GM21515 (cell line): ENCODE measurements around the gene ARHGAP27.
"Not testable (repeated sequence)": the region's sequence is repeated elsewhere in the genome, so short reads cannot be mapped to it uniquely, and the experiment has no call there.

ENCODE experiments used
- ATAC-seq: cut with Tn5 transposase; IDR thresholded peaks from one replicate; pipeline ENCODE4 v1.9.1; 2021; ENCODE audit not compliant: unreplicated experiment

The ARHGAP27 gene

DNA sequence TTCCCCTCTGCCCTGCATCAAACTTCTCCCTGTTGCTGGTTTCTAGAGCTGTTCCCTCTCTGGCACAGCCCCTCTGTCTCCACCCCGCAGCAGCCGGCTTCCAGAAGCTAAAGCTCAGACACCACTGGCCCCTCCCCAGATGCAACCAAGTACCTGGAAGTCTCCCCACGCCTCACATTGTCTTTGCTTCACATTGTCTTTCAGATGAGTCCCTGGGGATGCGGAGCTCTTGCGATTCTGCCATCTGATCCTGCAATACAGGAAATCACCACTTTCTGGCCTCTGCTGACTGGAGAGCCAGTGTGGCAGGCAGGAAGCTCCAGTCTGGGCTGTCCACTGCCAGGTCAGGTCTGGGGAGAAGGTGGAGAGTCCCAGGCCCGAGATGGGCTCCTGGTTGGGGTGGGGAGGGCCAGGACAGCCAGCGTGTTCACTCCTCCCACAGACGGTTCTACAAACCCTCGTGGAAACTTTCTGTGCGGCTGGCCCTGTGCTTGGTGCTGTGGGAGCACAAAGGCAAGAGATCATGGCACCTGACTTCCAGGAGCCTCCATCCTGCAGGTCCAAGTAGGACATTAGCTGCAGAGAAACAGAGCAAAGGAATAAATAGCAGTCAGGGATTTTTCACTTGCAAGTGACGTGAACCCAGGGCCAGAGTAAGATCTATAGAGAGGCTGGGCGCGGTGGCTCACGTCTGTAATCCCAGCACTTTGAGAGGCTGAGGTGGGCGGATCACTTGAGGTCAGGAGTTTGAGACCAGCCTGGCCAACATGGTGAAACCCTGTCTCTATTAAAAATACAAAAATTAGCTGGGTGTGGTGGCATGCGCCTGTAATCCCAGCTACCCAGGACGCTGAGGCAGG lies 67.9 kb downstream of the ARHGAP27 start:
- ATAC-seq: no peak

GRCh38 chr17:45363498-45363897 lies 69.2 kb downstream of the ARHGAP27 start:
- no peak for ATAC-seq

DNA sequence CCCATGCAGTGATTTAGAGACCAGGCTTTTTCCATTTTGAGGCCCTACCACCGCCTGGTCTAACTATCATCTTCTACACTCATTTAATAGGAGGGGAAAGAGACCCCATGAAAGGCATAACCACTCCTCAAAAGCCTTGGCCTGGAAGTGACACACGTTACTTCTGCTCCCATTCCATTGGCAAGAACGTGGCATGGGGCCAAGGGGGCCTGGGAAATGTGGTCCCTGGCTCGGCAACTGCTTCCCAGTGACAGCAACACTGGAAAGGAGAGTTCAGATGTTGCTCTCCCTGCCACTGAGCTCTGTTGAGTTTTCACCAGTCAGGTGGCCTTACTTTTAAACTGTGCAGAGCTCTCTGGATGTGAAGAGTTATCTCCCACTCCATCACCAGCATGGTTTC lies 70.7 kb downstream of the ARHGAP27 start:
- ATAC-seq: no peak

DNA sequence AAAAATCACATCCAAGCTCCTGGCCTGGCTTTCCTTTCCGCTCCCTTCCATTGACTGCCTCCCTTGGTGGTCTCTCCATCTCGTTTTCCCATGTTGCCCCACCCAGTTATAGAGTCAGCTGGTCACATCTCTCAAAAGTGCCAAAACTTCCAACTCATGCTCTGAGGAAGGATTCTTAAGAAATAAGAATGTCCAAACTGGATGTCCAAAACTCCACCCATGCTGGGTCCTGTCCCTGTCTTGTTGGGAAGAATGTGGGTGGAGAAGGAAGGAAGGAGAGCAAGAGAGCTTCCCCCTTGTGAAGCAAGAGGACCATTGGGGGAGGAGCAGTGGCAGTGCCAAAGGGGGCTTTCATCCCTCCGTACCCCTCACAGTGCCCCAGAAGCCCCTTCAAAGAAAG lies 71.2 kb downstream of the ARHGAP27 start:
- ATAC-seq: no peak

DNA sequence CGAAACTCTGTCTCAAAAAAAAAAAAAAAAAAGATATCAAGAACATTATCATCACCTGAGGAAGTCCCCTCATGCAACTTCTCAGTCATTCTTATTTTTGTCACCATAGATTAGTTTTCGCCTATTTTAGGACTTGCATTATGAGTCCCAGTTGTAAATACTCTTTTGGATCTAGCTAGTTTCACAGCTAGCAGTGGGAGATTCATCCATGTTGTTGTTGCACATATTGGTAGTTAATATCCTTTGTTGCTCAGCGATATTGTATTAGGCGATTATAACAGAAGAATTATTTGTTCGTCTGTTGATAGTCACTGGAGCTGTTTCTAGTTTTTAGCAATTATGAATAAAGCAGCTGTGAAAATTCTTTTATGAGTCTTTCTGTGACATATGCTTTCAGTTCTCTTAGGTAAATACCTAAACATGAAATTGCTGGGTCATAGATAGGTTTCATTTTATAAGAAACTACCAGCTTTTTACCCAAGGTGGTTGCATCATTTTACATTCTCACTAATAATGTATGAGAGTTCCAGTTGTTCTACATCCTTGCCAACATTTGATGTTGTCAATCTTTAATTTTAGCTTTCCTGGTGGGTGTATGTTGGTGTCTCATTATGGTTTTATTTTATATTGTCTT lies 75.2 kb downstream of the ARHGAP27 start:
- no peak for ATAC-seq

DNA sequence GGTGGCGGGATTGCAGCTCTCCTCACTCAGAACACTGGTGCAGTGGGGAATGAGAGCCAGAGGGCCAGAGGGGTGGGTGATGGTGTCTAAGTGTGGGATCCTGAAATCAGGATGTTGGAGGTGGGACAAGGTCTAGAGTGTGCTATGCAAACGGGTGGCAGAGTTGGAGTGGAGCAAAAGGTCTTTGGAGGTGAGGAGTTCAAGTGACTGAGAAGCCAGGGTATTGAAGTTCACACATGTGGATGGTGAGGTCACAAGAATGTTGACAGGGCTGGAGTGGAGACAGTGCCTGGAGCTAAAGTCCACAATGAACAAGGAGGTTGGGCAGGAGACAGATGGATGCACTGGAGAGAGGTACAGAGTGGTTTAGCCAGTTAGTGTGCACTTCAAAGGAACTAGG lies 77.6 kb downstream of the ARHGAP27 start:
- ATAC-seq: no peak

- ATAC-seq: no peak
Measured at GRCh38 chr17:45353043-45353442, 79.6 kb downstream of the ARHGAP27 start.

- ATAC-seq: no peak
Measured at GRCh38 chr17:45351831-45352230, 80.8 kb downstream of the ARHGAP27 start.

DNA sequence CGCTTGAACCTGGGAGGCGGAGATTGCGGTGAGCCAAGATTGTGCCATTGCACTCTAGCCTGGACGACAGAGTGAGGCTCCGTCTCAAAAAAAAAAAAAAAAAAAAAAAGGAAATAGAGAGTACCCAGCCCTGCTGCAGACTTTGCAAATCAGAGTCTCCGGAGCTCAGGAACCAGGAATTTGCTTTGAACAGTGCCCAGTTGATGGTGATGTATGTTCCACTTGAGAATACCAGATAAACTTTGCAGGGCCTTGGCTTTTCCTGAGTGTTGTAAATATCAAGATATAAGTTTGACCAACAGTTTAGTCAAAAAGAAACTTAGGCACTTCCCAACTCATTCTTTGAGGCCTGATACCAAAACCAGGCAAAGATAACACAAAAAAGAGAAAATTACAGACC lies 85.2 kb downstream of the ARHGAP27 start:
- ATAC-seq: no peak

DNA sequence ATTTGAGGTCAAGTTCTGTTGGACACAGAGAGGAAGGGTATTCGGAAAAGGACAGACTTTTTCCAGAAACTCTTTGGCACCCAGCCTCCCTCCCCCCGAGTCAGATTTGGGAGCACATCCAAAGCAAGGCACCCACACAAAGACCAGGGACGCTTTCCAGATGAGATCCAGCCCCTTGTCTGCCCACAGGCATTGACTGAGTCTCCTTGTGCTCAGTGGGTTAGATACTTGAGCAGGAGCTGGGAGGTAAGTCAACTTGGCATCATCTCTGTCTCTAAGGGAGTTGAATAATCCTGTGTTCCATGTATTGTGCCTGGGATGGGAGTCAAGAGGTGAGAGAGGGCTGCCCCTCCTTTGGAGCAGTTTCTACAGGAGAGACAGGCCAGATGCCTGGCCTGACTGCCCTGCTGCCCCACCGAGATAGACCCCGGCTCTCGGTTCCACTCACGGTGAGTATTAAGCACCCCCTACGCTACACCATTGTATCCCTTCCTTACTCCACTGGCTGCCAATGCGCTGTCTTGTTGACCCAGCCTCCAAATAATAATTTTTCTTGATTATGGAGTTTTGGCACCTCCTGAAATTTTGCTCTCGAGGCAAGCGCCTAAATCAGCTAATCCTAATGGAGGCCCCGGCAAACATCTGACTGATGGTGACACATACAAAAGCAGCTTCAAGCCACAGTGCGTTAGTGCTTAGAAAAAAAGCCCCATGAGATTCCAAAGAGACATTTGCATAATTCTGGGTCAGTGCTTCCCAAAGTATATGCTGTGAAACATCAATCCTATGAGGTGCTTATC lies 86.3 kb downstream of the ARHGAP27 start:
- ATAC-seq: no peak

DNA sequence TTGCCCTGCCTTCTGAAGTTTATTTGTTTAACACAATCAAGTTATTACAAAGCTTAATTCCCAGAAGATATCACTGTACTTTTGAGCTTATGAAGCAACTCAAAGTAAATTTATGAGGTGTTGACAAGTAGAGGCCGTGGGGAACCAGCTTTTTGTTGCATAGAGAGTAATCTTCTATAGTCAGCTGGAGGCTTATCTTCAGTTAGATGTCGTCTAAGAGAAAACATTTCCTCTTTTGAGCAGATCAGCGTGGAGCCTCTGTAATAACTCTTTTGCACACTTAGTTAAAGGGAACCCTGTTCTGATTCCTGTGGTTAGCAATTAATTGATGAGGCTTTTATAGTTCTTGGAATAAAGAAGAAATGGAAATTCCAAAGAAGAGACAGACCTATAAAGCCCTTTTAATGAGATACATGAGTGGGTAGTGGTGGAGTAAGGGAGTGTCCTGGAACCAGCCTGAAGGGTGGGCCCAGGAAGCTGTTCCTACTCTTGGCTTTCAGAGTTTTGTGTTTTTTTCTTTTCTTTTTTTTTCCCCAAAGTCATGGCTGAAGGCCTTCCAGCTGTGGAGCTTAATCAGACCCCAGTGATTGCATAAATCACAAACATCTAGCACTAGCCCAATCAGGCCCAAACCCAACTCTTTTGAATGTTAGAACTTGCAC lies 87.0 kb downstream of the ARHGAP27 start:
- no peak for ATAC-seq

GRCh38 chr17:45345246-45345553 lies 87.5 kb downstream of the ARHGAP27 start:
- no peak for ATAC-seq

DNA sequence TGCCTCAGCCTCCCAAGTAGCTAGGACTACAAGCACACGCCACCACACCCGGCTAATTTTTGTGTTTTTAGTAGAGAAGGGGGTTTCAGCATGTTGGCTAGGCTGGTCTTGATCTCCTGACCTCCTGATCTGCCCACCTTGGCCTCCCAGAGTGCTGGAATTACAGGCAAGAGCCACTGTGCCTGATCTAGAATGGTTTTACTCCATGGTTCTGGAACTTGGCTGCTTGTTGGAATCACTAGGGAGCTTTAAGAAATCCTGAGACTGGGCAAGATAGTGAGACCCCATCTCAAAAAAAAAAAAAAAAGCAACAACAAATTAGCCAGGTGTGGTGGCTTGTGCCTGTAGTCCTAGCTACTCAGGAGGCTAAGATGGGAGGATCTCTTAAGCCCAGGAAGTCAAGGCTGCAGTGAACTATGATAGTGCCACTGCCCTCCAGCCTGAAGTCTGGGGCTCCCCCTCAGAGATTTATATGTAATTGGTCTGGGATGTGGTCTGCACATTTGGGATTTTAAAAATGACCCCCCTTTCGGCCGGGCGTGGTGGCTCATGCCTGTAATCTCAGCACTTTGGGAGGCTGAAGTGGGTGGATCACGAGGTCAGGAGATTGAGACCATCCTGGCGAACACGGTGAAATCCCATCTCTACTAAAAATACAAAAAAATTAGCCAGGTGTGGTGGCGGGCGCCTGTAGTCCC lies 88.6 kb downstream of the ARHGAP27 start:
- ATAC-seq: not testable (repeated sequence)
